GM18520 (cell line): ENCODE measurements around the gene TELO2.
A peak's percentile ranks its signal among the peaks of the same experiment; 100 is the strongest.

Experiments
- ATAC-seq: cut with Tn5 transposase; IDR thresholded peaks from one replicate; pipeline ENCODE4 v1.9.1; 2021; ENCODE audit not compliant: unreplicated experiment

The TELO2 gene

GRCh38 chr16:1492923-1493745 lies at the start of gene TELO2:
TELO2 (plus strand) TSS chr16:1493360; CDS start chr16:1494282, 922 bp downstream.
- ATAC-seq = peak; percentile 41

DNA sequence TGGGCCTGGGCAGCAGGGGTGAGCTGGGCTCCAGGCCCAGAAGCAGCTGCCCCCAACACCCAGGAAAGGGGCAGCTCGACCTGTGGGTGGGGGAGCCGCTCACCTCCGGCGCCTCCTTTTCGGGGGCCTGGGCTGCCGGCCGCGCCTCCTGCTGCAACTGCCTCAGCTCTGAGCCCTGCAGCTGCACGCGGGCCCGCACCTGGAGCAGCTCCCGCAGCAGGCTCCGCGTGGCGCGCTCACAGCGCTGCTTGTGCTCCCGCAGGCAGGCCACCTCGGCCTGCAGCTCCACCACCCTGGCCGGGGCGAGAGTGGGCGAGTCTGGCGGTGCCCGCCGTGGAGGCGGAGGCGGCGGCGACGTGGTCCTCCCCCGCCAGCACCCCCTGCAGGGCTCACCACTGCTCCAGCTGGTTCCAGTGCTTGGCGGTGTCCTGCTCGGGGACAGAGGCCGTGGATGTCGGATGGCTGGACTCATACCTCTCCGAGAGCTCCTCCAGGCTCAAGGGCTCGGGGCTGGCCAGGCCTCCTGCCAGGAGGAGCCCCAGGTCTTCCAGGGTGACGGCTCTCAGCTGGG lies 49.7 kb upstream of the TELO2 start:
- ATAC-seq = no peak

- ATAC-seq = no peak
Observed at GRCh38 chr16:1443980-1444729, 49.0 kb upstream of the TELO2 start, which contains the start of gene CCDC154. CCDC154 (minus strand) TSS chr16:1444556; CDS start chr16:1444322, 234 bp downstream.

DNA sequence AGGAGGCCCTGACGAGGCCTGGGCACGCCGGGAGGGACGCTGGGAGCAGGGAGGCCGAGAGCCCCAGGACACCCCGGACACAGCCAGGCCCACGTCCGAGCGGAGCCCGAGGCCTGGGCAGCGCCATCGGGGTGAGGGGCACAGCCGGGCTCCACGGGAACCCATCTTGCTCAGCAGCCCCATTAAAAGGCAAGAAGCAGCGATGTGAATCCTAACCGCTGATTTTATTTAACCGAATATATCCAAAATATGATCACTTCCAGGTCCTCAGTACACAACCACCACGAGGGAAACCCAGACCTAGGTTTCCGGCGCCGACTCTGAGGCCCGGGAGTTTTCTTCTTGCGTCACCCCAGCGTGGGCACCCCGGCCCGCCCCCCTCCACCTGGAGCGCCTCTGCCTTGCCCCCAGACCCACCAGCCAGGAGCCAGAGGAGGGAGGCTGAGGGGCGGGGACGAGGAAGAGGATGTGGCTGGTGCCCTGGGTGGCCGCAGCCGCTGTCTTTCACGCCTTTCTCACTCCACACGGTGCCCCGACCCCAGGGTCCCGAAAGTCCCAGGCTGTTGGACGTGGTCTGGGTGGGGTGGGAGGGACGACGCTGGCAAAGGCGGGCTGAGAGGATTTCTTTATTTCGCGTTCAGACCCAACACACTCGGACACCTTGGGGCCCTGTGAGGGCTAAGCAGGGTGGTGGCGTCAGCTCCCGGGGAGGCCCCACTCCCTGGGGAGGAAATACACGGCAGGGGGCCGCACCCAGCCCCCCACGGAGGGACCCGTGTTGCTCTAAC lies 48.2 kb upstream of the TELO2 start:
- no peak for ATAC-seq

DNA sequence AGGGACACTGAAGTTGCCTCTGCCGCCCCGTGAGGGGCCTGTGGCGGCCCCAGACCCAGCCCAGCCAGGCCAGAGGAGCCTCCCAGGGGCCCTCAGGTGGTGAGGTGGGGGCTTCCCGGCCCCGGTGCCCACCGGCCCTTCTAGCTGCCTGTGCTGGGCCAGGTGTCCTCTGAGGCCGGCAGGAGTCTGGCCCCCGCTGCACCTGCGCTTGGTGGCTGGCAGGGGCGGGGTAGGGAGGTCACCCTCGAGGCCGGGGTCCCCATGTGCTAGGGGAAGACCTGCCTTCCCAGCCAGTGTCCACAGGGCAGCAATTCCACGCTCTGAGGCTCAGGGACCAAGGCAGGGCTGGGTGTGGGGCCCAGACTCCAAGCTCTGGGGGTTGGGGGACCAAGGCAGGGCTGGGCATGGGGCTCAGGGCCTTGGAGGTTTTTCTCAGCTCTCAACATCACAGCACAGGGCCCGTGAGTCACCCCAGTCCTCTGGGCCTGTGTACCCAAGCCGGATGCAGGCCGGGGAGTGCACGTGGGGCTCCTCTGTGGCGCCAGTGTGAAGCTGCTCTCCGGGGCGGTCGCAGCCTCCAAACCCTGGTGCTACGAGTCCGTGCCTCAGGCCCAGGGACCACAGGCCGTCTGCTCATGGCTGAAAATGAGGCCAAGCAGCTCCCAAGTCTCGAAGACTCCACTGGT lies 47.5 kb upstream of the TELO2 start:
- no peak for ATAC-seq

DNA sequence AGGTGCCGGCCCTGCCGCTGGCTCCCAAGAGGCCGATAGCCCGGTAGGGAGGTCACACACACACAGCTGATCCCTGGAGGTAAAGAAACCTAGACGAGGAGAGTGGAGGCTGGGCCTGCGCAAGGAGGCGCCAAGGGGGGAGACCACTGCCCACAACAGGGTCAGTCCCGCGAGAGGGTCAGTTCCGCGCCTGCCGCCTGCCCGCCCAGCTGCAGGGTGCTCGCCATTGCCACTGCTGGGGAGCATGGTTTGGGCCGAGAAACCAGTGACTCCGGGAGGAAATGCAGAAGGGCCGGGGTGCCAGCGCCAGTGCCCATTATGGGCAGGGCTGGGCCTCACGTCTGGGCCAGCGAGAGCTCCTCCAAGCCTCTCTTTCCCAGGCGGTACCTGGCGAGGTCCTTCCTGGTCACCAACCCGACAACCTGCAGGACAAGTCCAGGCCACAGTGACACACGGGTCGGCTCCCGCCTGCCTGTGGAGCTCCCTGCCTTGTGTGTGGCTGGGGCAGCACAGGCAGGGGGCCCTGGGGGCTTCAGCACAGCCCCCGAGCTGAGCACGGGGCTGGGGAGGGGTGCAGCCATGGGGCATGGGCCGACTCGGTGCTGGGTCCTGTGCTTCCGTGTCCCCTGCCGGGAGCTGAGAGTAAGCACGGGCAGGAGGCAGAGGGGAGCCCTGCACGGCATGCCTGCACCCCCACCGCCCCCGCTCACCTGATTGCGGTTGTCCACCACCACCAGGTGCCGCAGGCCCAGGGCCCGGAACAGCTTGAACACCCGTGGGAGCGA lies 46.7 kb upstream of the TELO2 start:
- ATAC-seq = no peak

GRCh38 chr16:1447965-1448364 lies 45.2 kb upstream of the TELO2 start:
- no peak for ATAC-seq

DNA sequence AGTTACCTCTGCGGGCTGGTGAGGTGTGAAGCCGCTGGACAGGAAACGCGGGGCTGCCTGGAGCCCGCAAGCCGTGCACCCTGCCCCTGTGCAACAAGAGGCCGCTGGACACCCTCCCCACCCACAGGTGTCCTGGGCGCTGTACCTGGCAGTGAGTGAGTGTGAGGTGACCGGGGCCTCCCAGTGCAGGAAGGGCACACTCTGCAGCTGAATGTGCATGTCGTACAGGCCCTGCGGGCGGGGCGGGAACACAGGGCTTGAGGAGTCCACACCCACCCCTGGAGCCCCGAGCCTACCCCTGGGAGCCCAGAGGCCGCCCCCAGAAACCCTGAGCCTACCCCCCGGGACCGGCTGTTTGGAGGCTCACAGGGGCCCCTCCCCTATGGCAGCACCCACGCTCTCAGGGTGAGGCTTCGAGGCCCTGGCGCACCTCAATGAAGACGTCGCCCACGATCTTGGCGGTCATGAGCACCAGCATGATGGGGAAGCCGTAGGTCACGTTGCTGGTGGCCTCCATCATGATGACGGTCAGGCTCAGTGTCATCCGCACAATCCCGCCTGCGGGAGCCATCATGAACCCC lies 44.5 kb upstream of the TELO2 start:
- no peak for ATAC-seq

- ATAC-seq = no peak
Observed at GRCh38 chr16:1449201-1449788, 43.9 kb upstream of the TELO2 start.

DNA sequence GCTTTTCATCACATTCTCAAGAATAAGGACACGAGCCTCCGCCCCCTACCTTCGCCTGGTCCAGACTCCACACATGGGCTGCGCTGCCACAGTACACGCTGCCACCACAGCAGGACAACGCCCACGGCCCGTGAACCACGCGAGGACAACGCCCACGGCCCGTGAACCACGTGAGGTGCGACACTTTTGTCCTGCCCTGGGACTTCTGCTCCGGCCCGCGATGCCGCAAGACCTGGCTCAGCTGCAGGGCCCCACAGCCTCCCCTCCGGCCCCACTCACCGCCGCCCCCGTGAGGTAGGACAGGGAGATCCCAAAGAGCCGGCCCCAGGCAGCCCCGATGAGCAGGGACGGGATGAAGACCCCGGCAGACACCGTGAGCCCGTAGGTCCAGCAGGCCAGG lies 42.9 kb upstream of the TELO2 start:
- ATAC-seq = no peak

- ATAC-seq = no peak
Observed at GRCh38 chr16:1450841-1451240, 42.3 kb upstream of the TELO2 start.

DNA sequence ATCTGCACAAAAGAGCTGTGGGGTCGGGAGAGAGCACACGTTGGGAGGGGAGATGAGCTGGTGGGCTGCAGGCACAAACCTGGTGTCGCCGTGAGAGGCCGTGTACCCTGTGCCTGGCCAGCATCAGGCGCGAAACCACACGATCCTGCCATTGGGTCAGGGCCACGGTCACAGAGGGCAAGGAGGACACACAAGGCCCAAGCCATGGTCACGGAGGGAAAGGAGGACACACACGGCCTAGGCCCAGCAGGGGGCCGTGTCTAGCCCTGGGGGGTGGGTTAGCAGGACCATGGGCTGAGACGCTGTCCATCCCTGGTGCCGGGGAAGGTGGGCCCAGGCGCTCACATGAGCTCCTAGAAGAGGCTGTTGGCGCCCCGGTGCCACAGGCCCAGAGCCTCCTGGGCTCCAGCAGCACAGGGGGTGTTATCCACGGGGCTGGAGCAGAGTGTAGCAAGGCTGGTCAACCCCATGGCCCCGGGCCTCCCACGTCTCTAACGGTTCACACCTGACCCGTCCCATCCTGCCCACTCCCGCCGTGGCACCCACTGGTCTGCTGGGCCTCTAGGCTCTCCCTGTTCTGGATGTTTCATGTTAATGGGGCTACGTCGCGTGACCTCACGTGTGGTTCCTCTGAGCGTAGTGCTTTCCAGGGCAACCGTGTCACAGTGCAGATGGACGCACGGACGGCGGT lies 41.3 kb upstream of the TELO2 start:
- no peak for ATAC-seq

DNA sequence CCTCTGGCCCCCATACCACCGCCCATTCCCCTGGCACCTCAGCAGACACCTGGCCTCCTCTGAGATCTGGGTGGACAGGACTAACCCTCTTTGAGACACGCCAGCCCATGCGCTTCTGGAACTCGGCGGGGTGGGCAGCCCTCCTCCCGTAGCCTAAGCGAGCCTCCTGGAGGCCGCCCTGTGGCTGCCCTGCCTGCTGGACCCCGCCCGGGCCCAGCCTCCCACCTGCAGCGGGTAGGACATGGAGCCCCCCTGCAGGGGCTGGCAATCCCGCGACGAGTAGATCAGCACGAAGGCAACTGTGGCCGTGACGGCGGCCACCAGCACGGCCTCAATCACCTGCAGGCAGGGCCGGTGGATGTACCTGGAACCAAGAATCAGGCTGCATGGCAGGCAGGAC lies 40.6 kb upstream of the TELO2 start:
- no peak for ATAC-seq

DNA sequence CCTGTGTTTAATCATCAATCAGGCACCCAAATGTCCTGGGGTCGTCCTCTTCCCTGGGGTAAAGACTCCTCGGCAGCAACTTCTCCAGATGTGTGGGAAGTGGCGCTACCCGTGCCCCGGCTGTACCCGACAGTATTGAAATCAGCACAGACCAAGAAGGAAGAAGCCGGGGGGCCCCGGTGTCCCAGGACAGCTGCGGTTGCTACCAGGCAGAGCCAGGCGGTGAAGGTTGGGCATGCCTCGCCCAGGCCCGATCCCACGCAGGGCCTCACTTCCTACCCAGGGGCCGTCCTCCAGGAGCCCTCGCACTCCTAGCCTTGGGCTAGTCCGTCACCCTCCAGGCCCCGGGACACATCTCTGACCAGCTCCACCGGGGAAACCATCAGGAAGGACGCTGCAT lies 39.8 kb upstream of the TELO2 start:
- no peak for ATAC-seq

GRCh38 chr16:1454561-1454960 lies 38.6 kb upstream of the TELO2 start:
- no peak for ATAC-seq

DNA sequence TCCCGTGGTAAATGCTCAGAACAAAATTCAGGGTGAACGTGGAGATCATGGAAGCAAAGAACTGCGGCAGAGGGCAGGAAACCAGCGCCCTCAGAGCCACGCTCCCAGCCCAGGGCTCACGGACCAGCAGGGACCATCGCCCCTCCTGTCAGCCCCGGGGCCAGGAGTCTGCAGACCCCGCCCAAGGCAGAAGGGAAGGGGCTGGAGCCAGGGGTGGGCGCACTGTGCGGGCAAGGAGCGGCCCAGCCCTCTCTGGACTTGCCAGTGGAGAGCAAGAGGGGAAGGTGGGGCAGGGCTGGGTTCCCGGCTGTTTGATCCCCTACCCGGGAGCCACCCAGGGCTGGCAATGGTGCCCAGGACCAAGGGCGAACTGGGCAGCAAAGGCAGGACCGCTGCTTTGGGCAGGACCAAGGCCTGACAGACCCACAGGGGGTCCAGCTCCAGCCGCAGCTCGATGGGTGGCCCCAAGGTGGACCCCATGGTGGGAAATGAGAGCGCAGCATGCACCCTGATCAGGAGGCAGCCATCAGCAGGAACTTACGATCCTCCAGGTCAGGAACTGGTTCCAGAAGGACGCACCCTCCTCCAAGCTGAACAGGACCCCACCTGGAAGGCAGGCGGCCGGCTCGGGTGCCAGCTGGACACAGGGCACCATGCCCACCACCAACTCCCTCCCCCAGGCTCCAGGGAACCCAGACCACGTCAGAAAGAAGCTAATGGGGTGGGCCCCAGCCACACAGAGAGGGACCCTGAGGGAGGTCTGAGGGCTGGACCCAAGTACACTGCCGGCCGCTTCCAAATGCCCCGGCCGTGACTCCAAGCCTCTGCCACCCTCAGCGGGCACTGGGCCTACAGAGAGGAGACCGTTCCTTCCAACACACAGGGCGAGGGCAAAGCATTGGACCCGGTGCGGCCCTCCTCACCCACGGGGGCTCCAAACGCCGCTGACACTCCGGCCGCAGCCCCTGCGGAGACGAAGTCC lies 37.7 kb upstream of the TELO2 start:
- no peak for ATAC-seq

- ATAC-seq = no peak
Observed at GRCh38 chr16:1456951-1457350, 36.2 kb upstream of the TELO2 start.
